HG03520 (cell line): ENCODE data around the gene PKD2L2.
"Not testable (repeated sequence)": the region's sequence is repeated elsewhere in the genome, so short reads cannot be mapped to it uniquely, and the experiment has no call there.

ENCODE experiments used
- ATAC-seq: cut with Tn5 transposase; IDR thresholded peaks from one replicate; pipeline ENCODE4 v1.9.1; 2021; ENCODE audit warnings: mild to moderate bottlenecking, moderate library complexity; ENCODE audit not compliant: unreplicated experiment

The PKD2L2 gene

DNA sequence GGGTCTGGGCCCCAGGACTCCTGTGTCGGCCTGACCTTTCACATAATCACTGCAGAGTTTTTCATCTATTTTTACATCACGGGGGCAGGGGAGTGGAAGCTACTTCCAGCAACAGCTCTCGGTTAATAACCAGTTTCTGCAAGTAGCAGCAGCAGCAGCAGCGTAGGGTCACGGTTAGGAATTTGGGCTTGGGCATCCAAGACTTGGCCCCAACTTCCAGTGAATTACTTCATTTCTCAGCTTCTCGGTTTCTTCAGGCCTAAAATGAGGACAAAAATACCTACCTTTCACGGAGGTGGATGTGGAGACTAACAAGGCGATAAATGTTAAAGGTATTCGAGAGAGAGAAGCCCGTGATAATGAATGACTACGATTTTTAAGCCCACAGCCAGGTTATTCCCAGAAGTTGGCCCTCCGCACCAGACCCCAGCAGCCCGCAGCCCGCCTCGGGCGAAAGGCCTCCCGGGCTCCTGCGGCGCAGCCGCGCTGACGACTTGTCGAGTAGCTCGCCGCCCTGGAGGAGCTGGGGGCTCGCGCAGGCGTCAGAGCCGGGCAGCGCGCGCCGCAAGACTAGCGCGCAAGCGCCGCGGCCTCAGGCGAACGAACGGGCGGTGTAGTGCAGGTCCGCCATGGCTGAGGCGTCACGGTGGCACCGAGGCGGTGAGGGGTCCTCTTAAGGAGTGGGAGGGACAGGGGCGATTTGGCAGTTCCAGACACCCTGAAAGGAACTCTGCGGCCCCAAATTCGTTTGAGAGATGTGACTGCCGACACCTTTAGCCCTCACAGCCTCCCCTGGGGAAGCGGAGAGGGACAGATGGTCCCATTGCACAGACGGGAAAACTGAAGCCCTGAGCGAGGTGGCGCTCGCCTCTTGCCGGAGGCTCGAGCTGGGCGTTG lies at the start of gene PKD2L2:
Gene PKD2L2, plus strand, starts transcription at position 595 of the 897 bp plus-strand sequence. Its CDS starts 35 bp downstream, at position 630.
- peak; percentile 91 for ATAC-seq

- no peak for ATAC-seq
Observed at GRCh38 chr5:137842296-137842695, 47.0 kb upstream of the PKD2L2 start.

- ATAC-seq, result no peak
Observed at GRCh38 chr5:137843676-137844299, 45.5 kb upstream of the PKD2L2 start.

GRCh38 chr5:137845472-137845871 lies 43.8 kb upstream of the PKD2L2 start:
- ATAC-seq, result no peak

- no peak for ATAC-seq
Observed at GRCh38 chr5:137847687-137848086, 41.6 kb upstream of the PKD2L2 start.

DNA sequence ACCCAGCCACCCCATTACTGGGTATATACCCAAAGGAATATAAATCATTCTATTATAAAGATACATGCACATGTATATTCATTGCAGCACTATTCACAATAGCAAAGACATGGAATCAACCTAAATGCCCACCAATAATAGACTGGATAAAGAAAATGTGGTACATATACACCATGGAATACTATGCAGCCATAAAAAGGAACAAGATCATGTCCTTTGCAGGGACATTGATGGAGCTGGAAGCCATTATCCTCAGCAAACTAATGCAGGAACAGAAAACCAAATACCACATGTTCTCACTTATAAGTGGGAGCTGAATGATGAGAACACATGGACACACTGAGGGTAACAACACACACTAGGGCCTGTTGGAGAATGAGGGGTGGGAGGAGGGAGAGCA lies 36.1 kb upstream of the PKD2L2 start:
- not testable (repeated sequence) for ATAC-seq

- ATAC-seq, result no peak
Observed at GRCh38 chr5:137856201-137856600, 33.1 kb upstream of the PKD2L2 start.

DNA sequence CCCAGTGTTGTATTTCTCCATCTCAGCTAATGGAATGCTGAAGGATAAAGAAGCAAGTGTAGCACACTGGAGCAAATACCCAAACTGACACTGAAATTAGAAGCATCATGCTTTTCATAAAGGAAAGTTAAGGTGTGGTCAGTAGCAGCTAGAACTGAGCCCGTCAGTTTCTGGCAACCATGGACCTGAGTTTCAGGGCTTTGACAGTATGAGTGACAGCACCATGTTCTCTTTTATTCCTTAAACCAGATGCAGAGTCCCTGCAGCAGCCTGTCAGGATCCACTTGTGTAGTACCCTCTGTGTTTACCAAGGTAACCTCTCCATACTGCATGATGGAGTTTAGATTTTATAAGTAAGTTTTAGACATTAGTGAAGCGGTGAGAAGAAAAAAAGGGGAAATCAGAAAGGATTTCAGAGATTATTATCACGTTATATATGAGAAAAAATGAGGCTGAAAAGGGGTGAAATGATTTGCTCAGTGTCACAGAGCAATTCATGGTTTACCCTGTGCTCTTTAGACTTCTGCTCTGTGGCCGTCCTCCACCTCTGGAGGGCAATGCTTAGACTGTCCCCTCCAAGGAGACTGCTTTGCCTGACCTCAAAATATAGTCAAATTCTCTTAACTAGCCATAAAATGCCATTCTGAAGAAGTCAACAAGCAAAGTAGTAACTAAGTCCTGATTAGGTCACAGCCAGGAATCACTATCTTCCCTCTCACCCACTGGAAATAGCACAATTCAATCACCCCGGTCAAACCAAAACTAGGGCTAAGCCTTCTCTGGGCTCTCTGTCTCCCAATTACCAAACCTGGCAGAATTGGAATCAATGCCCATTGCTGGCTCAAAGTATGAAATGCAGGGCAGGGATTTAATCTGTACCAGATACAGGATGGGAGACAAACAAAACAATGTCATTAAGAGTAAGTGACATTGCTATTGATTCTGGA lies 32.1 kb upstream of the PKD2L2 start:
- no peak for ATAC-seq

GRCh38 chr5:137858223-137858916 lies 30.9 kb upstream of the PKD2L2 start:
- peak; percentile 86 for ATAC-seq

DNA sequence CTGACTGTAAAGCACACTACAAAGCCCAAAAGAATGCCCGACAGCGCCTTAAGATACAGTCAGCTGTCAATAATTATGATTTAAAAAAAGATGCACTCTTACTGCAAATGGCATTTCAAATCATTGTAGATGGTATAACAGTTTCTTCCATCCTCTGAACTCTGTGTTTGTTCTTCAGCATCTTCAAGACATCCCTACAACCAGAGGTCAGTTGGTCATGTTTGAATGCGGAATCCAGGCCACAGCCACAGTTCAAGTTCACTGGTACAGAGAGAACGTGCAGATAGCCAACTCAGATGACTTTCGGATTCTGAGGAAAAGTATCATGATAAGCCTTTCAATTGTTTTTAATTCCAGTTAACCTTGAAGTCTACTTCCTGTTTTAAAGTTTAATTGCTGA lies 30.3 kb upstream of the PKD2L2 start:
- ATAC-seq, result no peak

DNA sequence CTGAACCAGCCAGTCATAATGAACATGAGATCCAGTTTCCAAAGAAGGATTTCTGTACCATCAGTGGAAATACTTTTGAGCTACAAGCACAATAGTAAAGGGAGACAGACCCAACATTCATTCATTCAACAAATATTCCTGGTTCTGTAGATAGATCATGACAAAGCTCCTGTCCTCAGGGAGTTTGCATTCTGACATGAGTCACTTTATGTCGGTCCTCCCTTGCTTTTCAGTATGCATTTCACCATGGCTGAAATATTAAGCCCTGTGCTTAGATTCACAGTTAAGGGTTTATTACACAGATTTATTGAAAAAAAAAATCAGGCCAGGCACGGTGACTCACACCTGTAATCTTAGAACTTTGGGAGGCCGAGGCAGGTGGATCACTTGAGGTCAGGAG lies 27.0 kb upstream of the PKD2L2 start:
- ATAC-seq, result no peak

DNA sequence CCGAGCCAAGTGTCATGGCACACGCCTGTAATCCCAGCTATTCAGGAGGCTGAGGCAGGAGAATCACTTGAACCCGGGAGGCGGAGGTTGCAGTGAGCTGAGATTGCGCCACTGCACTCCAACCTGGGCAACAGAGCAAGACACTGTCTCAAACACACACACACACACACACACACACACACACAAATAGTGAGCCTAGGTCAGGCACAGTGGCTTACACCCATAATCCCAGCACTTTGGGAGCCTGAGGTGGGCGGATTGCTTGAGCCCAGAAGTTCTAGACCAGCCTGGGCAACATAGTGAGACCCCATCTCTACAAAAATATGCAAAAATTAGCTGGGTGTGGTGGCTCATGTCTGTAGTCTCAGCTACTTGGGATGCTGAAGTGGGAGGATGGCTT lies 25.6 kb upstream of the PKD2L2 start:
- ATAC-seq, result not testable (repeated sequence)

DNA sequence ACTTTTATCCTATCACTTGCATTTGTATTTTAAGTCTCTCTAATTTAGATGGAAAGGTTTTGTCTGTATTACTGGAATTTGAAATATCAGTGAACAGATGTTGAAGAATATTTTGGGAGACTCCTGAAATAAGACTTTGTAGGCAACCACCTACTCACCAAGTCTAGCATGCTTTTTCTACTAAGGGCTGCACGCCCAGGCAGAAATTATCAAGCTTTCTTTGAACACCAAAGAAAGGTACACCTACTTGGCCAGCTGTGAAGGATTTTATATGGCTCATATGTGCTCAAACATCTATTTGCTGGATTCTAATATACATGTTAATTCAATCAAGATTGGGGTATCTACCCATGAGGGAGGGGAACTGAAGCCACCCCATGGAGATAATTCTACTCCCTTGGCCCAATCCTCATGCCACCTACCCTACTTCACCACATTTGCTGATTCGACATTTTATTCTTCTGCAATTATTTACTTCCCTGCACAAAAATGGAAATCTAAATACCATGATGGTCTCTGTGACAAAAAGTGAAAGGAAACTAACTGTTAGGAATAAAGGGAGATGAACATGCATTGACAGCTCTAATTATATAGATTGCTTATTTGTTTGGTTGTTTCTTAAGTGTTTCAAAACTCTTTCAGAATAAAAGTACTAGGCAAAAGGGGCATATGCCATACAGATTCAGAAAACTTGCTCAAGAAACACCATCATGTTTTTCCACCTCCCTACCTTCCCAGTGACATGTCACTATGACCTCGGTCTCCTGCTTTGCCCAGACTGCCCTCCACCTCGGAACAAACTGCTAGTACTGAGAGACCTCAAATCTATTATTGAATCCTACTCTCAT lies 22.5 kb upstream of the PKD2L2 start:
- no peak for ATAC-seq

GRCh38 chr5:137867664-137868063 lies 21.6 kb upstream of the PKD2L2 start, which contains the start of gene MYOT:
Gene MYOT (plus strand): TSS chr5:137867860. CDS start chr5:137870652, 2,792 bp downstream.
- ATAC-seq, result no peak

- ATAC-seq, result no peak
Observed at GRCh38 chr5:137870647-137871339, 18.5 kb upstream of the PKD2L2 start.

- no peak for ATAC-seq
Observed at GRCh38 chr5:137871571-137871970, 17.7 kb upstream of the PKD2L2 start.

DNA sequence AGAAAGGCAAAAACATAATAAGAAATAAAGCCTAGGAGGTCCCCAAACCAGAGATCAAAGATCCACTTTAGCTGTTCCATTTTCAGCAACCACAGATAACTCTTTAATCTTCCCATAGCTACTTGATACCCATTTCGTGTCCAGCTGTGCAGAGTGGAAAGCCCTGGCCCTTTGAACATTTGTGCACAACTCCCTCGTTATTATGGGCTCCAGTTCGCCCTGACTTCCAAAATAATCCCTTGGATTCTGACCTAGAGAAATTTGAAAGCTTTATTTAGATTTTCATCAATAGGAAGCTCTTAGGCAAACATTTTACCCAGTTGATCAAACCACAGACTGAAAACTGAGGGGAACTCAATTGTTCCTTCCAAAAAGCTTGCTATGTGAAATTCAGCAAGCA lies 16.8 kb upstream of the PKD2L2 start:
- ATAC-seq, result no peak

DNA sequence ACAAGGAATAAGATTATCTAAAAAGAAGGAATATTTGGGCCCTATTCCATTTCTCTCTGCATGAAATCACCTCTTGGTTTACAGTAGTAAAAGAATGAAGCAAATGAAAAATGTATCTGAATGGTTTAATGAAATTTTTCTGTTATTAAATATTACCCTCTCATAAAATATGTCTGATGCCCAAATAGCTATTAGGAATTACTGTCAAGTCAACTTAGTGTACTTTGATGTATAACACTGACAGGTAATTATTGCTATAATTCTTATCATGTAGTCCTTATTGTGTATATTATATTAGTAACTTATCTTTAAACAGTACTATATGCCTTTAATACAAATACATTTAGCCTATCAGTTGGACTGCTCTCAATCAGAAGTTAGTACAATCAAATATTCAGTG lies 13.2 kb upstream of the PKD2L2 start:
- no peak for ATAC-seq

- ATAC-seq, result no peak
Observed at GRCh38 chr5:137880313-137880712, 8.9 kb upstream of the PKD2L2 start.
